ENCODE results near the gene CYS1. TPM values are rescaled to one million over a fixed set of nuclear protein-coding genes. Genes with fewer than 3 reads are reported as not detected.

CYS1 gene
- total and polyA plus RNA-seq, 2 of the 13 experiments (the other 11 are each of a cell fraction or from before 2014, with no cell fraction given) = 0.04 TPM; not detected in 1

DNA sequence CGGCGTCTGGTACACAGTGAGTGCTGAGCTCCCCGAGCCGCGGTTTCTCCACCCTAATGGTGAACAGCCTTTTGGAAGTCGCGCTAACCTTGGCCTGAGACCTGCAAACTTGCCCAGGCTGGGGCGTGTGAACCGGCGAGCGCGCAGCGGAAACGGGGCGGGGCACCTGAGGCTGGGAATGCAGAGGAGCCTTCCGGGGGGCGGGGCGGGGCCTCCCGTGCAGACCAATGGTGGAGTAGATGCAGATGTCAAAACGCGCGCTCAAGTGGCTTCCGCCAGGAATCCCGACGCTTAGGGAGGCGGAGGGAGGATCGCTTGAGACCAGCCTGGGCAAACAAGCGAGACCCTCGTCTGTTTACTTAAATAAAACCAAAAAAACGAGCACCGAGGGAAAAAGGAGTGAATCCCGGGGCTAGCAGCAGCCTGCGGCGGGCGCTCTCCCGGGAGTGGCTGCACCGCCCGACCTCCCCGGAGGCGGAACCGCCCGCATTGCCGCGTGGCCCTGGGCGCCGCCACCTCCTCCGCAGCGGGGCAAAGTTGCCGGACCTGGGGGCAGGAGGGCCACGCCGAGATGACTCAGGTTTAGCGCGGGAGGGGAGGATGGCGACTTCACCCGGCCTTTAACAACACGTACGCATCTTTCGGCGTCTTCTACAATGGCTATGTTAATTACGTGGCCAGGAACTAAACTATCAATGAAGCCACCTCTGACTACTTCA lies 40.1 kb upstream of the CYS1 start (continued):
- TF ChIP-seq ARID4A (CRISPR knock-in tag; IDR thresholded peaks at IDR 0.05; ENCODE audit: borderline replicate concordance) (peak; percentile 97), ZNF205 (CRISPR knock-in tag; IDR thresholded peaks at IDR 0.05) (peak; percentile 64; the same call in 1 of the 2 replicates), TAF15 (IDR thresholded peaks at IDR 0.05; ENCODE audit: low read depth, low read length, poor library complexity, severe bottlenecking) (peak; percentile 26), ZNF180 (CRISPR knock-in tag; IDR thresholded peaks at IDR 0.05; ENCODE audit: borderline replicate concordance, low read depth) (no peak), SNRNP70 (IDR thresholded peaks at IDR 0.05; ENCODE audit: low read depth, low read length) (no peak), ZNF510 (CRISPR knock-in tag; IDR thresholded peaks at IDR 0.05; ENCODE audit: low read depth) (peak; percentile 79; the same call in 1 of the 2 replicates), ZNF644 (CRISPR knock-in tag; IDR thresholded peaks at IDR 0.05; ENCODE audit: low read depth) (peak; percentile 17; the same call in 1 of the 2 replicates), ZNF788 (CRISPR knock-in tag; IDR thresholded peaks at IDR 0.05; ENCODE audit: borderline replicate concordance) (peak; percentile 64; the same call in 1 of the 2 replicates), NR1H2 (CRISPR knock-in tag; IDR thresholded peaks at IDR 0.05; ENCODE audit: borderline replicate concordance, low read depth) (peak; percentile 16; the same call in 1 of the 2 replicates), SOX5 (CRISPR knock-in tag; IDR thresholded peaks at IDR 0.05; ENCODE audit: borderline replicate concordance) (peak; percentile 41; the same call in 1 of the 2 replicates), BRD4 (CRISPR knock-in tag; IDR thresholded peaks at IDR 0.05) (peak; percentile 98), TEAD2 (CRISPR knock-in tag; IDR thresholded peaks at IDR 0.05) (no peak; the same call in 1 of the 2 replicates), ZNF547 (CRISPR knock-in tag; IDR thresholded peaks at IDR 0.05) (peak; percentile 95), ZNF17 (CRISPR knock-in tag; IDR thresholded peaks at IDR 0.05) (no peak), ZSCAN20 (CRISPR knock-in tag; IDR thresholded peaks at IDR 0.05; ENCODE audit: borderline replicate concordance) (peak; percentile 98), ZNF567 (CRISPR knock-in tag; IDR thresholded peaks at IDR 0.05; ENCODE audit: borderline replicate concordance) (no peak; the same call in 1 of the 2 replicates), TAF1 (CRISPR knock-in tag; IDR thresholded peaks at IDR 0.05) (peak; percentile 88), MED13 (CRISPR knock-in tag; IDR thresholded peaks at IDR 0.05) (peak; percentile 78; the same call in 1 of the 2 replicates)
- TF ChIP-seq, protein P1, sequence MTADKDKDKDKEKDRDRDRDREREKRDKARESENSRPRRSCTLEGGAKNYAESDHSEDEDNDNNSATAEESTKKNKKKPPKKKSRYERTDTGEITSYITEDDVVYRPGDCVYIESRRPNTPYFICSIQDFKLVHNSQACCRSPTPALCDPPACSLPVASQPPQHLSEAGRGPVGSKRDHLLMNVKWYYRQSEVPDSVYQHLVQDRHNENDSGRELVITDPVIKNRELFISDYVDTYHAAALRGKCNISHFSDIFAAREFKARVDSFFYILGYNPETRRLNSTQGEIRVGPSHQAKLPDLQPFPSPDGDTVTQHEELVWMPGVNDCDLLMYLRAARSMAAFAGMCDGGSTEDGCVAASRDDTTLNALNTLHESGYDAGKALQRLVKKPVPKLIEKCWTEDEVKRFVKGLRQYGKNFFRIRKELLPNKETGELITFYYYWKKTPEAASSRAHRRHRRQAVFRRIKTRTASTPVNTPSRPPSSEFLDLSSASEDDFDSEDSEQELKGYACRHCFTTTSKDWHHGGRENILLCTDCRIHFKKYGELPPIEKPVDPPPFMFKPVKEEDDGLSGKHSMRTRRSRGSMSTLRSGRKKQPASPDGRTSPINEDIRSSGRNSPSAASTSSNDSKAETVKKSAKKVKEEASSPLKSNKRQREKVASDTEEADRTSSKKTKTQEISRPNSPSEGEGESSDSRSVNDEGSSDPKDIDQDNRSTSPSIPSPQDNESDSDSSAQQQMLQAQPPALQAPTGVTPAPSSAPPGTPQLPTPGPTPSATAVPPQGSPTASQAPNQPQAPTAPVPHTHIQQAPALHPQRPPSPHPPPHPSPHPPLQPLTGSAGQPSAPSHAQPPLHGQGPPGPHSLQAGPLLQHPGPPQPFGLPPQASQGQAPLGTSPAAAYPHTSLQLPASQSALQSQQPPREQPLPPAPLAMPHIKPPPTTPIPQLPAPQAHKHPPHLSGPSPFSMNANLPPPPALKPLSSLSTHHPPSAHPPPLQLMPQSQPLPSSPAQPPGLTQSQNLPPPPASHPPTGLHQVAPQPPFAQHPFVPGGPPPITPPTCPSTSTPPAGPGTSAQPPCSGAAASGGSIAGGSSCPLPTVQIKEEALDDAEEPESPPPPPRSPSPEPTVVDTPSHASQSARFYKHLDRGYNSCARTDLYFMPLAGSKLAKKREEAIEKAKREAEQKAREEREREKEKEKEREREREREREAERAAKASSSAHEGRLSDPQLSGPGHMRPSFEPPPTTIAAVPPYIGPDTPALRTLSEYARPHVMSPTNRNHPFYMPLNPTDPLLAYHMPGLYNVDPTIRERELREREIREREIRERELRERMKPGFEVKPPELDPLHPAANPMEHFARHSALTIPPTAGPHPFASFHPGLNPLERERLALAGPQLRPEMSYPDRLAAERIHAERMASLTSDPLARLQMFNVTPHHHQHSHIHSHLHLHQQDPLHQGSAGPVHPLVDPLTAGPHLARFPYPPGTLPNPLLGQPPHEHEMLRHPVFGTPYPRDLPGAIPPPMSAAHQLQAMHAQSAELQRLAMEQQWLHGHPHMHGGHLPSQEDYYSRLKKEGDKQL (CRISPR knock-in tag; IDR thresholded peaks at IDR 0.05; ENCODE audit: low read depth) = peak; percentile 60; the same call in 1 of the 2 replicates

All from HepG2 (cell line).